ENCODE measurements around the gene ATP9B.

The ATP9B gene

GRCh38 chr18:79380816-79381806, 311.9 kb downstream of the ATP9B start:
- peak; percentile 81 for TF ChIP-seq CTCF (IDR thresholded peaks at IDR 0.05; ENCODE audit: insufficient read depth, low read depth, low read length, missing control alignments)
- peak; percentile 46 for DNase-seq (ENCODE audit: low read depth)
- no peak overlapping the region for H3K4me3 ChIP-seq (ENCODE audit: low read length)

- H3K4me3 ChIP-seq (ENCODE audit: low read length): no peak overlapping the region
- no peak for TF ChIP-seq CTCF (IDR thresholded peaks at IDR 0.05; ENCODE audit: insufficient read depth, low read depth, low read length, missing control alignments)
Measured at GRCh38 chr18:79381811-79382311, 312.7 kb downstream of the ATP9B start.

GRCh38 chr18:79382681-79383387, 313.6 kb downstream of the ATP9B start:
- peak; percentile 11 for DNase-seq (ENCODE audit: low read depth)
- no peak overlapping the region for H3K4me3 ChIP-seq (ENCODE audit: low read length)
- no peak for TF ChIP-seq CTCF (IDR thresholded peaks at IDR 0.05; ENCODE audit: insufficient read depth, low read depth, low read length, missing control alignments)

More at GRCh38 chr18:79381811-79382311, 312.7 kb downstream of the ATP9B start:
- no peak for DNase-seq (ENCODE audit: low read depth)

GRCh38 chr18:79383388-79384056, 314.3 kb downstream of the ATP9B start:
- no peak overlapping the region for H3K4me3 ChIP-seq (ENCODE audit: low read length)
- DNase-seq (ENCODE audit: low read depth): no peak
- no peak for TF ChIP-seq CTCF (IDR thresholded peaks at IDR 0.05; ENCODE audit: insufficient read depth, low read depth, low read length, missing control alignments)

- no peak for DNase-seq (ENCODE audit: low read depth)
- TF ChIP-seq CTCF (IDR thresholded peaks at IDR 0.05; ENCODE audit: insufficient read depth, low read depth, low read length, missing control alignments): no peak
- H3K4me3 ChIP-seq (ENCODE audit: low read length): no peak overlapping the region
Measured at GRCh38 chr18:79384151-79384807, 315.1 kb downstream of the ATP9B start.

GRCh38 chr18:79384834-79385233, 315.6 kb downstream of the ATP9B start:
- no peak overlapping the region for H3K4me3 ChIP-seq (ENCODE audit: low read length)
- no peak for DNase-seq (ENCODE audit: low read depth)
- TF ChIP-seq CTCF (IDR thresholded peaks at IDR 0.05; ENCODE audit: insufficient read depth, low read depth, low read length, missing control alignments): no peak

Measured in epithelial cell of esophagus (primary cell).